Neuronal stem cell (in vitro differentiated cells): ENCODE measurements around the gene TAB2.

ENCODE experiments used
- DNase-seq: peaks from one replicate; pipeline ENCODE4 v3.0.0-alpha.2; 2013; ENCODE audit warnings: low spot score
- H2AFZ ChIP-seq: one replicate; pipeline ENCODE4 v1.6.1; 2013; ENCODE audit warnings: mild to moderate bottlenecking, low read length, inconsistent platforms
- H2AK5ac ChIP-seq: 2 replicates; pipeline ENCODE4 v1.6.1; 2013; ENCODE audit warnings: low read depth, mild to moderate bottlenecking, inconsistent platforms, low read length, moderate library complexity, mixed read lengths
- H2BK120ac ChIP-seq: 2 replicates; pipeline ENCODE4 v1.6.1; 2013; ENCODE audit warnings: low read depth, mild to moderate bottlenecking, inconsistent platforms, low read length, moderate library complexity, mixed read lengths
- H2BK12ac ChIP-seq: one replicate; pipeline ENCODE4 v1.6.1; 2013; ENCODE audit warnings: low read length, inconsistent platforms
- H2BK15ac ChIP-seq: 2 replicates; pipeline ENCODE4 v1.6.1; 2013; ENCODE audit warnings: mild to moderate bottlenecking, low read length, inconsistent platforms, mixed read lengths
- H2BK5ac ChIP-seq: one replicate; pipeline ENCODE4 v1.6.1; 2013; ENCODE audit warnings: inconsistent platforms, mild to moderate bottlenecking, low read length, moderate library complexity
- H3K14ac ChIP-seq: one replicate; pipeline ENCODE4 v1.6.1; 2013; ENCODE audit warnings: low read length, inconsistent platforms
- H3K18ac ChIP-seq: 2 replicates; pipeline ENCODE4 v1.6.1; 2013; ENCODE audit warnings: low read length, inconsistent platforms
- H3K23ac ChIP-seq: 2 replicates; pipeline ENCODE4 v1.6.1; 2013; ENCODE audit warnings: low read depth, mild to moderate bottlenecking, mixed read lengths, low read length, inconsistent platforms; ENCODE audit not compliant: poor library complexity
- H3K27ac ChIP-seq: replicated peaks from 3 replicates; pipeline ENCODE4 v1.5.1; 2013; ENCODE audit warnings: low read length, inconsistent platforms
- H3K27me3 ChIP-seq, 3 experiments: 2 replicates each; pipeline ENCODE4 v1.6.1; 2013; ENCODE audit warnings: low read length in 3 of 3, mild to moderate bottlenecking in 2 of 3, inconsistent platforms in 1 of 3, low read depth in 1 of 3, mixed read lengths in 1 of 3, moderate library complexity in 1 of 3; ENCODE audit not compliant: control insufficient read depth in 3 of 3, insufficient read depth in 3 of 3
- H3K36me3 ChIP-seq, 2 donors: replicated peaks in 1 of 2; 2 replicates each; pipeline ENCODE4 v1.6.1; 2013; ENCODE audit warnings: low read length in 2 of 2; ENCODE audit not compliant: control insufficient read depth in 2 of 2, insufficient read depth in 2 of 2
- H3K4ac ChIP-seq: 2 replicates; pipeline ENCODE4 v1.6.1; 2013; ENCODE audit warnings: inconsistent platforms, mild to moderate bottlenecking, low read length, moderate library complexity
- H3K4me1 ChIP-seq, 2 donors: 1 replicate in 1 of 2; 2 replicates in 1 of 2; pipeline ENCODE4 v1.6.1; 2013; ENCODE audit warnings: low read length in 2 of 2, low read depth in 1 of 2; ENCODE audit not compliant: control insufficient read depth in 2 of 2, insufficient read depth in 1 of 2
- H3K4me2 ChIP-seq: one replicate; pipeline ENCODE4 v1.6.1; 2013; ENCODE audit warnings: mild to moderate bottlenecking, low read length, inconsistent platforms; ENCODE audit not compliant: insufficient read depth, poor library complexity, severe bottlenecking
- H3K4me3 ChIP-seq, 2 donors: 2 replicates each; pipeline ENCODE4 v1.5.1; 2013; ENCODE audit warnings: low read length in 2 of 2, mild to moderate bottlenecking in 2 of 2, inconsistent platforms in 1 of 2, moderate library complexity in 1 of 2
- H3K79me1 ChIP-seq: one replicate; pipeline ENCODE4 v1.6.1; 2013; ENCODE audit warnings: low read depth, mild to moderate bottlenecking, inconsistent platforms, low read length, moderate library complexity
- H3K9ac ChIP-seq: one replicate; pipeline ENCODE4 v1.6.1; 2013; ENCODE audit warnings: mild to moderate bottlenecking, low read depth, low read length, inconsistent platforms; ENCODE audit not compliant: poor library complexity
- H3K9me3 ChIP-seq, 2 donors: replicated peaks in 1 of 2; 2 replicates each; pipeline versions ENCODE3 to v1.6.1; 2013; ENCODE audit warnings: low read length in 2 of 2, mild to moderate bottlenecking in 2 of 2, inconsistent platforms in 1 of 2, low read depth in 1 of 2, mixed read lengths in 1 of 2, moderate library complexity in 1 of 2; ENCODE audit not compliant: control insufficient read depth in 2 of 2, insufficient read depth in 1 of 2
- H4K8ac ChIP-seq: one replicate; pipeline ENCODE4 v1.6.1; 2013; ENCODE audit warnings: low read depth, mild to moderate bottlenecking, inconsistent platforms, low read length, moderate library complexity
- H4K91ac ChIP-seq: one replicate; pipeline ENCODE4 v1.6.1; 2013; ENCODE audit warnings: low read length, low read depth, mild to moderate bottlenecking, inconsistent platforms; ENCODE audit not compliant: poor library complexity
- WGBS, 2 donors: extraction: QIAGEN DNeasy Blood & Tissue Kit; methylation state at CpG; one replicate each; pipeline ENCODE4 v1.1.7; 2013; ENCODE audit warnings: missing lambda C conversion rate in 2 of 2, mixed read lengths in 1 of 2; ENCODE audit not compliant: insufficient read length in 2 of 2, insufficient replicate concordance in 1 of 2; ENCODE audit errors: extremely low coverage in 2 of 2; 5-methylcytosine and 5-hydroxymethylcytosine counted together

Gene TAB2

GRCh38 chr6:149327638-149328037 is 10.1 kb downstream of the TAB2 start:
- no peak overlapping the region for H2AK5ac ChIP-seq
- no peak overlapping the region for H3K18ac ChIP-seq
- H3K79me1 ChIP-seq, result peaks cover 4% of the 10 kb centered on the region
- H3K14ac ChIP-seq, result no peak overlapping the region
- H2BK12ac ChIP-seq, result no peak overlapping the region
- no peak overlapping the region for H2AFZ ChIP-seq
- no peak overlapping the region for H3K27ac ChIP-seq
- peaks cover 0 to 2% of the 10 kb centered on the region in 2 donors for H3K9me3 ChIP-seq
- DNase-seq, result no peak
- H3K36me3 ChIP-seq, result peaks cover 0 to 6% of the 10 kb centered on the region in 2 donors
- no peak overlapping the region for H2BK5ac ChIP-seq
- H4K8ac ChIP-seq, result no peak overlapping the region
- H3K4me2 ChIP-seq, result no peak overlapping the region
- H2BK15ac ChIP-seq, result no peak overlapping the region
- H3K23ac ChIP-seq, result no peak overlapping the region
- no peak overlapping the region for H4K91ac ChIP-seq
- H3K27me3 ChIP-seq, result no peaks in the 10 kb centered on the region
- H3K4me1 ChIP-seq, result peaks cover 6 to 21% of the 10 kb centered on the region in 2 donors
- WGBS, 2 donors, result no CpG with 5 or more reads among the region's 2 CpGs
- no peak overlapping the region for H3K4me3 ChIP-seq
- no peak overlapping the region for H3K9ac ChIP-seq
- H2BK120ac ChIP-seq, result no peak overlapping the region
- no peak overlapping the region for H3K4ac ChIP-seq

GRCh38 chr6:149328083-149328482 is 10.6 kb downstream of the TAB2 start:
- no CpG with 5 or more reads among the region's 4 CpGs for WGBS, 2 donors
- no peak overlapping the region for H3K4me3 ChIP-seq
- H3K27ac ChIP-seq, result no peak overlapping the region
- no peak overlapping the region for H3K23ac ChIP-seq
- H2BK15ac ChIP-seq, result no peak overlapping the region
- peaks cover 0 to 6% of the 10 kb centered on the region in 2 donors for H3K36me3 ChIP-seq
- no peak overlapping the region for H2BK5ac ChIP-seq
- no peak overlapping the region for H3K9ac ChIP-seq
- DNase-seq, result no peak
- no peak overlapping the region for H2BK12ac ChIP-seq
- H3K4me1 ChIP-seq, result peaks cover 8 to 20% of the 10 kb centered on the region in 2 donors
- no peak overlapping the region for H4K8ac ChIP-seq
- no peaks in the 10 kb centered on the region for H3K27me3 ChIP-seq
- peaks cover 4% of the 10 kb centered on the region for H3K79me1 ChIP-seq
- H3K4me2 ChIP-seq, result no peak overlapping the region
- H4K91ac ChIP-seq, result no peak overlapping the region
- H2AFZ ChIP-seq, result no peak overlapping the region
- H3K9me3 ChIP-seq, result peaks cover 0 to 2% of the 10 kb centered on the region in 2 donors
- H3K18ac ChIP-seq, result no peak overlapping the region
- H3K4ac ChIP-seq, result no peak overlapping the region
- no peak overlapping the region for H2BK120ac ChIP-seq
- H3K14ac ChIP-seq, result no peak overlapping the region
- no peak overlapping the region for H2AK5ac ChIP-seq

DNA sequence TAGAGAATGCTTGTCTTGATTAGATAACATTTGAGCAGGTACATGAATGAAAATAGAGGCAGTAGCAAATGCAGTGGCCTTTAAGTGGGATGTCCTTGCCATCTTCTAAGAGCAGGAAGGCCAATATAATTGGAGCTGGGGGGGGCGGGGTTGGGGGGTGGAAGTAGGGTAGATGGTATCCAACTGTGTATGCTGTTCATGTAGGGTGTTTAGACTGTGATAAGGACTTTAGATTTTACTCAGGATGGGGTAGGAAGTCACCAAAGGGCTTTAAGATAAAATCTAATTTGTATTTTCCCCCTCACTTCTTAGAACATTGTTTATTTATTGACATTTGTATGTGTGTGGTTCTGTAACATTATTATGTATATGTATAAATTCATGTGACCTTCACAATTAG is 12.0 kb downstream of the TAB2 start:
- Histone ChIP-seq H4K91ac (no peak overlapping the region), H3K9me3 (peaks cover 0 to 2% of the 10 kb centered on the region in 2 donors), H3K4me1 (peaks cover 6 to 13% of the 10 kb centered on the region in 2 donors), H3K9ac (no peak overlapping the region), H3K23ac (no peak overlapping the region), H2BK12ac (no peak overlapping the region), H2AK5ac (no peak overlapping the region), H3K79me1 (peaks cover 4% of the 10 kb centered on the region), H3K4me3 (no peak overlapping the region), H2AFZ (no peak overlapping the region), H3K4ac (no peak overlapping the region), H3K36me3 (peaks cover 0 to 6% of the 10 kb centered on the region in 2 donors), H4K8ac (no peak overlapping the region), H3K14ac (no peak overlapping the region), H3K18ac (no peak overlapping the region), H3K27me3 (no peaks in the 10 kb centered on the region), H3K27ac (no peak overlapping the region), H2BK5ac (no peak overlapping the region), H2BK120ac (no peak overlapping the region), H3K4me2 (no peak overlapping the region), H2BK15ac (no peak overlapping the region)
- DNase-seq, result no peak
- whole genome bisulfite sequencing, 2 donors, result no CpG with 5 or more reads among the region's 1 CpG

DNA sequence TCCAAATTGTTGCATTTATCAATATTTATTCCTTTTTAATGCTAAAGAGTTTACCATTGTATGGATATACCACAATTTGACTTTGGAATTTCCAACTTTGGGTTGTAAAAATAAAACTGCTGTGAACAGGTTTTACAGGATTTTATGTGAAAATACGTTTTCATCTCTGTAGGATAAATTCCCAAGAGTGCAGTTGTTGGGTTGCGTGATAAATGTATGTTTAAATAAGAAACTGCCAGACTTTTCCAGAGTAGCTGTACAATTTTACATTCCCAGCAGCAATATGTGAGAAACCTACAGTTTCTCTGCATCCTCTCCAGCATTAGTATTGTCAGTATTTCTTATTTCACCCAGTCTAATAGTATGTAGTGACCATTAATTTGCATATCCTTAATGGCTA is 12.6 kb downstream of the TAB2 start:
- no peak overlapping the region for H2BK120ac ChIP-seq
- H3K4me1 ChIP-seq, result peaks cover 7 to 11% of the 10 kb centered on the region in 2 donors
- no peak overlapping the region for H3K14ac ChIP-seq
- no peak overlapping the region for H4K91ac ChIP-seq
- no peak overlapping the region for H2AK5ac ChIP-seq
- H2BK12ac ChIP-seq, result no peak overlapping the region
- no peak overlapping the region for H3K9ac ChIP-seq
- H4K8ac ChIP-seq, result no peak overlapping the region
- H3K18ac ChIP-seq, result no peak overlapping the region
- no peak overlapping the region for H3K4me3 ChIP-seq
- H3K79me1 ChIP-seq, result peaks cover 4% of the 10 kb centered on the region
- H3K23ac ChIP-seq, result no peak overlapping the region
- no peak overlapping the region for H3K4ac ChIP-seq
- no peaks in the 10 kb centered on the region for H3K27me3 ChIP-seq
- no peak overlapping the region for H2BK15ac ChIP-seq
- no peak for DNase-seq
- no peak overlapping the region for H3K4me2 ChIP-seq
- H2AFZ ChIP-seq, result no peak overlapping the region
- H3K27ac ChIP-seq, result no peak overlapping the region
- WGBS, 2 donors, result no CpG with 5 or more reads among the region's 2 CpGs
- H2BK5ac ChIP-seq, result no peak overlapping the region
- H3K36me3 ChIP-seq, result peaks cover 0 to 6% of the 10 kb centered on the region in 2 donors
- H3K9me3 ChIP-seq, result peaks cover 0 to 2% of the 10 kb centered on the region in 2 donors
